Measurements from ENCODE around the gene SMIM20. TPM values are rescaled to one million over a fixed set of nuclear protein-coding genes. Genes with fewer than 3 reads are reported as not detected.
"Not testable (repeated sequence)": the region's sequence is repeated elsewhere in the genome, so short reads cannot be mapped to it uniquely, and the experiment has no call there.

Gene SMIM20
- polyA plus RNA-seq, 1 donor = 48.7 TPM

DNA sequence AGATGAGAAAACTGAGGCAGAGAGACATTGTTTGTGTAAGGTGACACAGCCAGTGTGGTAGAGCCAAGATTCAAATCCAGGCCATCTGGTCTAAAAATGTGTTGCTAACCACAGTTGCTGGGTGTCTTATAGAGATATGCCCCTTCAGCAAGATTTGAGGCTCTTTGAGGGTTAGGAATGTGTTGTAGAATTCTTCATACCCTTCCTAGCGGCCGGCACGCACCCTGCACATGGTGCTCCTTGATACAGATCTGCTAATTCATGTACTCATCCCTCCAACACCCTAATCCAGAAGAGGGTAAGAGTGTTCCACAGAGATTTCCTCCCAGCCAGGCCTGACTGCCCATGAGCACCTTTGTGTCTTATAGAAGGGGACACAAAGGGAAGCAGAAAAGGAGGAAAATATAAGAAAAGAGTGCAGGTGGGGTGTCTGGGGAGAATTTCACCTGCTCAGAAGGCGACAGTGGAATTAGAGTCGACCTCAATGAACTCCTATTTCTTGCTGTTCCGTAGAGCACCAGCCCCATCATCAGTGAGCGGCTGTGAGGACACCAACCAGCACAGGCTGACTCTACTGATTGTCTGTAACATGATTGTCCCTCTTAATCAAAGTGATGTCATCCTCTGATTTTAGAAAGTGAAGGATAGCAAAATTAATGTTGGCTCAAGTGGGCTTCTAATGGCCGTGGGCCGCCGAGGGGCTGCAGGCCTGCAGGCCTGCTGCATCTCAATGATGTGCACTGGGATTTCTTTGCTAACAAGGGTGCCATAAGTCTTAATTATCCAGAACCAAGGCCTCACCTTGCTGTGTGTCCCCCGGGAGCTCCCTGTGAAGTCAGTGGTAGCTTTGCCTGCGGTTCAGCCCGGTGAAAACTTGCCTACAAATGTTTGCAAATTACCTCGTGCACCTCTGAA, 24.2 kb upstream of the SMIM20 start:
- no peak for DNase-seq

DNA sequence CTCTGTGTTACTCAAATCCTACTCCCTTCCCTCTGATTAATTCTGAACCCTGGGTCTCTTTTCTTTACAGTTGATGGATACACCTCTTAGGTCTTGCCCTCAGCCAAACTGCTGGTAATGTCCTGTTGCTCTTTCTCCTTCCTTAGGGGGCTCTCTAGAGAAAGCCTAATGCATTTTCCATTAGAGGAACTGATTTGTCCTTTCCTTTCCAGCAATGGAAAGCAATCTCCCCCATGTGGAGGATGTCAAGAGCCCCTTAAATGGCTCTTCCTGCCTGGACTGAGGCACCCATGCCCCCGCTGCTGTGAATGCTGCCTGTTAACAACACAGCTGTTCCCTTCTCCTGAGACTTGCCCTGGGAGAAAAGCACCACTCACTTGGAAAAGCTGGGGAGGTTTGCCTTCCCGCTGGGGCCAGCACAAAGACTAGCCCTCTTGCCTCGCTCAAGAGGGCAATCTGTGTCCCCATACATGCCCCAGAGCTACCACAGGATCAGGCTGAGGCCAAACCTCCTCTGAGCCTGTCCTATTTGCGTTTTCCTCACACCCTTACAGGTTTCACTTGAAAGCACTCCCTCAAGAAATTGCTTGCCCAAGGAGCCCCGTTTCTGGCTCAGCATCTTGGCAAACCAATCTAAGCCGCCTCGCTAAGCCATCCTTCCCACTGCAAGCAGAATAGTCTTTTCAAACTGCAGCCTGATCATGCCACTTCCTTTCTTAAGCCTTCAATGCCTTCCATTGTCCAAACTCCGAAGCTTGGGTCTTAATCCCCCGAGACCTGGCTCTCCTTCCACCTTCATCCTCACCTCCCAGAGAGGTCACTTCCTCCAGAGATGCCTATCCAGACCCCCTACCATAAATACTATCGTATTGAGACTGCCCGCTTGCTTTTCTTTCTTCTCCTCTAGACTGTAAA, 23.2 kb upstream of the SMIM20 start:
- no peak for DNase-seq

DNA sequence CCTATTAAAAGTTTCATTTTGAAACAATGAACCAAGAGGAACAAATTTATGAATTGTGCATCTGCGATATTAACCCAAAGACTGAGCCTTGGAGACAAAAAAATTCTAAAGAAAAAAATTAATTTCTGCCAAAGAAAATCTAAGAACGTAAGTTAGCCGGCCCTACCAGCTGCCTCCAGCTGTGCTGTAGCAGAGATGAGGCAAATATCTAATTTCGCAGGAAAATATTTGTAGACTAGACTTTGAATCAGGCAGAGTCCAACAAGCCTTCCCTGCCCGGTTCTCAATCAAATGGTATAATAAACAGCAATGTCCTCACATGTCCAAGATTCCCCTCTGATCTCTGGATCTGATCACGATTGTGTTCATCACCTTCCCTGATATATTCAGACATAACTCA, 21.2 kb upstream of the SMIM20 start:
- no peak for DNase-seq

DNA sequence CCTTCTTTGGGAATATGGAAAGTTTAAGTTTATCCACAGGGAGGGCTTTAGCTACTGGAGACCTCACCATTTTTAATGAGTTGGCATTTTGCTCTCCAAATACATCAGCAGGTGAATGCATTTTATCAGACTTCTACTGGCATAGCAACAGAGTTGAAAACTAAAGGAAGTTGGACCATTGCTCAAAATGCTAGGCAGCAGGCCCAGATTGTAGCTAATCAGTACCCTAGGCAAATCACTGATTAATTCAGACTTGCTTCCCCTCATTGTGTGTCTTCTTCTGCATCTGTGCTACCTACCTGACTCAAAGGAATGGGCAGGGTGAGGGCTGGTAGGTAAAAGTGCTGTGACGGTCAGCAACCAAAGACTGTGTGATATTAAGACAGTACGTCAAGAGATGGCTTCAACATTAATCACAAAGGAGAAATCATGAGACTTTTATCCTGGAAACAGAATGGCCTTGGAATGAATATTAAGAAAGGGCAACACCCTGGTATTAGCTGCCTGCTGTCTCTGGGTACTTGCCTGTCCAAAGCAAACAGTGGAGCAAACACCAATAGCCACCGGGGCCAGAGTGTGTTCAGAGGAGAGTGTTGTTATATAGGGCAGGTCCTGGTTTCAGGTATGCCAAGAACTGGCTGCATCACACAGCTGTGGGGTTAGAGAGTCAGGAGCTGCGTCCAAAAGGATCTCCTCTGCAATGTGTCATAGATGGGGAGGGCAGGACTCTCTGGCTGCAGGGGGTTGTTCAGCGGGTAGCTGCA, 17.1 kb upstream of the SMIM20 start:
- DNase-seq = no peak

DNA sequence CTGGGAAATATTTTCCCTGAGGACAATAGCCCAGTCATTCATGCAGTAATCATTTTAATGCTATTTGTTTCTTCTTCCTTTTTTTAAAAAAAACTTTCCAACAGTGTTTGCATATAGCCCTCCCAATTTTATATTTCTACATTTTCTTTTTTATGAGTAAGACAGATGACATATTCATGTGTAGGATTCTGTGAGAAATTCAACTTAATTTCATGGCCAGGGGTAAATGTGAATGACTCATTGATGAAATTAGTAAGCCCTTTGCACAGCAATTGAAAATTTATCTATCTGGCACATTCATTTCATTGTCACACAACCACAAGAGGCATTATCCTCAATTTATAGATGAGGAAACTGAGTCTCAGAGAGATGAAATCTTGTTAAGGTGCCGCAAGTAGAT, 13.7 kb upstream of the SMIM20 start:
- DNase-seq = no peak

DNA sequence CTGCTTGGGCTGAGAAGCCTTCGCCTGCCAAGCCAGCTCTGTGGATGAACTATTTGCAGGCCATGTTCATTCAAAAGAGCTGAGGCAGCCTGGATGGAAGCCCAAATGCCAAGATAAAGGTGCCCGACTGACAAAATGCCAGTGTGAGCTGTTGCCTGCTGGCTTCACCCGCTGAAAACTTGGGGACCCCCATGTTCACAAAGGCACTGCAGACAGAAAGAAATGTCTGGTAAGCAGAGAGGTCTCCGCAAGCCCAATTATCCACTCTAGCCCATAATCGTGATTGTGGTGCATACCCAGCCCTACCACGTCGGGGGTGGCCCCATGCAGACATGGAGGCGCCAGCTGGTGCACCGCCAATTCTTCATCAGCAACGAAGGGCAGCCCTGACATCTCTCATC, 13.0 kb upstream of the SMIM20 start:
- DNase-seq = no peak

DNA sequence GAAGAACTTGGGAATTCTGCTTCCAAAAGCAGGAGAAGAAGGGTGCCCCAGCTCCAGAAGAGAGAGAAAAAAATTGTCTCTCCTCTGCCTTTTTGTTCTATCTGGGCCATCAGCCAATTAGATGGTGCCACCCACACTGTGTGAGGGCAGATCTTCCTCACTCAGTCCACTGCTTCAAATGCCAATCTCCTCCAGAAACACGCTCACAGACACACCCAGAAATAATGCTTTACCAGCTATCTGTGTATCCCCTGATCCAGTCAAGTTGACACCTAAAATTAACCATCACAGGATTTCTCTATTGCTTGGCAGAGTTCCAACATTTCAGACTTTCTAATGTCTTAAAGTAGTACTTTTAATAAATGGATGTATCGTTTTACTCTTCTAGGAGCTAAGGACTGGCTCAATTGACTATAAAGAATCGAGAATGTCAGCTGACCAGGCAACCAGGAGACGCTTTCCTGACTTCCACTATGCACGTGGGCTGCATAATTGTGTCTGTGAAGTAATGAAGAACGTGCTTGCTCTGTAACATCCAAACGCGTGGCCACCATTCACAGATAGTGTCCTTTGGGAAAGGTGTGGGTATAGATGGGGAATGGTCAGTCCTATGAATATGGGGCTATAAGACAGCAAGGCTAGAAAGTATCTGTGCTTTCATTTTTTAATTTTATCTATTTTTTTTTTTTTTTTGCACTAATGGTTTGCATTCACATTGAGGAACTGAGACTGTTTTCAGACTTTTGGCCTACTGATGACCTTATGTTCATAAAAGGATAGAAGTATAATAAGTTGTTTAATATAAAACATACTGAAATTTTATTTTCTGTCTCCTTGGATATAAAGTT, 9.9 kb upstream of the SMIM20 start:
- no peak for DNase-seq

DNA sequence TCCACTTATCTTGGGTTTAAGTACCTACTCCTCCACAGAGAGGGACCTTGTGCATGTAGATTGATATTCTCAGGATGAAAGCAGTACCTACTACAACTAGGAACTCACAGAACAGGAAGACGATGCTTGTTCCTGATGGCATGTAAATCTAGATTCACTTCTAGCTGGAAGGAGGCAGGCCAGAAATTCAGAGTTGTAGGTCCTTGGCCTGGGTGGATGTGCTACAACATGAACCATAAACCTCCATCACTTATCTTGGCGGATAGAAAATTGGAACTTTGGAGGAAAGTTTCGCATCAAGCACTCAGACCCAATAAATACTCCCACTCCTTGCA, 9.3 kb upstream of the SMIM20 start:
- no peak for DNase-seq

DNA sequence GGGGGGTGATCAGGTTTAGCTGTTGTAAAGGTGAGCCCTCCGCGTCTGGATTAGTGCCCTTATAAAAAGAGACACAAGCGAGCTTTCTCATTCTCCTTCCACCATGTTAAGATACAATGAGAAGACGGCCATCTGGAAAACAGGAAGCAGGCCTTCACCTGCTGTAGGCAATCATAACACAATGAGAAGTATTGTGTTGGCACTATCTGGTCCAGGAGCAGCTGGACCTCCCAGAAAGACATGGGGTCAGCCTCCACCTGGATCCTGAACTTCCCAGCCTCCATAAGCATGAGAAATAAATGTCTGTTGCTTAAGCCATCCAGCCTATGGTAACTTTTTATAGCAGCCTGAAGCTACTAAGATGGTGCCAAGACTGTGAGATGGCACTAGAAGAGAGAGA, 8.6 kb upstream of the SMIM20 start:
- no peak for DNase-seq

DNA sequence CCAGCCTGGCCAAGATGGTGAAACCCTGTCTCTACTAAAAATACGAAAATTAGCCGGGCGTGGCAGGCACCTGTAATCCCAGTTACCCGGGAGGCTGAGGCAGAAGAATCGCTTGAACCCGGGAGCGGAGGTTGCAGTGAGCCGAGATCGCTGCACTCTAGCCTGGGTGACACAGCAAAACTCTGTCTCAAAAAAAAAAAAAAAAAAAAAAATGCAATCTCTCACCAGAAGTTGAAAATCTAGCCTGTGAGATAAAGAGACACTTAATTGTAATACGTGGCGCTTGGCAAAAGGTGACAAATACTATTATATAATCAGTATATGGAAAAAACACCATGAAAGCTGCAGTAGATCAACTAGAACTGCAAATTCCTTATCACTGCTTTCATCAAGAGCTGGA, 7.9 kb upstream of the SMIM20 start:
- not testable (repeated sequence) for DNase-seq

DNA sequence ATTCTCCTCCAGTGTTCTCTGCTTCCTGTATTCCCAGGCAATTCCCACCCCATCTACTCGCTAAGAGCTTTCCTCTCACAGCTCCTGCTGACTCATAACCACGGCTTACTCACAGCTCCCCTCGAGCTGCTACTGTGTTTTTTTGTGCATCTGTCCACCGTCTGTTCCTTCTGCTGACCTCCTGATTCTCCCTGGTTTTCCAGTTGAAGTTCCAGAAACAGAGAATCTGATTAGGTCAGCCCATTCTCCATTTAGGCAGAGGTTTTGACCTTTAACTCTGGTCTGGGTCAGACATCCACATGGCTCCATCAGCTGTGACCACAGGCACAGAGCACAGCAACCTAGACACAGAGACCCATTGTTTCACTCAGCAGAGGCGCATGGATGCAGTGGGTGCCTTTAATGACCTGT, 5.5 kb upstream of the SMIM20 start:
- no peak for DNase-seq

DNA sequence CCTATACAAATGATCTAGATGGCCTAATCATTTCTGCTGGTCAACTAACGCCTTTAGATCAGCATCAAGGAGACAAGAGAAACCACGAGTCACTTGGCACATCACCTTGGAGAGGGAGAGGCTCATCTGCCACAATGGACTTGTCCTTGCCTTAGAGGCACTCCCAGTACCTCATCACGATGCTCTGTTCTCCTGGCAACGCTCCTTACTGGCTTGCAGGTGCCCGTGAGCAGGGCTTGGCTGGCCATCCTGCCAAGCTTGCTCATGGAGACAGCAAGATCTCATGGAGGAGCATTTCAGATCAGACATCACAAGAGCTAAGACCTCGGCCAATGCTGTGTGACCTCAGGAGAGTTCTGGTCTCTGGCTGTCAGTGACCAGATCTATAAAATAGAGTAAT, 2.7 kb upstream of the SMIM20 start:
- DNase-seq = no peak

DNA sequence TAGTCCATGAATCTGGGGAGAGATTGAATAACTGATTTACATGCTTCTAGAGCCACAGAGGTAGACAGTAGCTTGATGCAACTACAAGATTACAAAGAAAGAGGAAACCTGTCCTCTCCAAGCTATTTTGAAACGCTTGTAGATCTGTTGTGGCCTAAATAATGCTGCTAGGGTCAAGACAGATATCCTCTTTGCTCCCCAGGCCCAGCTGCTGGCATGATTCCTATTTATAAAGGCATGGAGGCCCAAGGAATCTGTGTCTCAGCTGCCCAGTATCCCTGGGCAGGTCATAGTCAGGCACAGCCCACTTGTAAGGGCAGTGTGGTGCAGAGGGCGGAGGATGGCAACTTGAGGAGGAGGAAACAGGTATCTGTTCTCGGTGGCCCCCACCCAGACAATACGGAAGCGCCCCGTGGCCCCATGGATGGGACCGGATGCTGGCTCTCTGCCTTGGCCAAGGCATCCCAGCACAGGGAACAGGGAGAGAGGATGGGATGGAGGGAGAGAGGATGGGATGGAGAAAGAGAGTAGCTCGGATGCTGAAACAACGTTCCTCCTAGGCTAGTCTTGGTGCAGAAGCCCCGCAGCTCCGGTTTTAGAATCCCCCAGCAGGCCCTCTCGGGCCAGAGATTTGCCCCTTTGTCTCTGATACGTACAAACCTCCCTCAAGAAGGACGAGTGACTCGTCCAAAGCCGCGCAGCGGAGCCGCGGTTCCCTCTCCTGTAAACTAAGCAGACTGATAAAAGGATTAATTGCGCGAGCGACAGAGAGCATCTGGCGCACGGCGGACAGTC, 767 bp upstream of the SMIM20 start:
- no peak for DNase-seq

DNA sequence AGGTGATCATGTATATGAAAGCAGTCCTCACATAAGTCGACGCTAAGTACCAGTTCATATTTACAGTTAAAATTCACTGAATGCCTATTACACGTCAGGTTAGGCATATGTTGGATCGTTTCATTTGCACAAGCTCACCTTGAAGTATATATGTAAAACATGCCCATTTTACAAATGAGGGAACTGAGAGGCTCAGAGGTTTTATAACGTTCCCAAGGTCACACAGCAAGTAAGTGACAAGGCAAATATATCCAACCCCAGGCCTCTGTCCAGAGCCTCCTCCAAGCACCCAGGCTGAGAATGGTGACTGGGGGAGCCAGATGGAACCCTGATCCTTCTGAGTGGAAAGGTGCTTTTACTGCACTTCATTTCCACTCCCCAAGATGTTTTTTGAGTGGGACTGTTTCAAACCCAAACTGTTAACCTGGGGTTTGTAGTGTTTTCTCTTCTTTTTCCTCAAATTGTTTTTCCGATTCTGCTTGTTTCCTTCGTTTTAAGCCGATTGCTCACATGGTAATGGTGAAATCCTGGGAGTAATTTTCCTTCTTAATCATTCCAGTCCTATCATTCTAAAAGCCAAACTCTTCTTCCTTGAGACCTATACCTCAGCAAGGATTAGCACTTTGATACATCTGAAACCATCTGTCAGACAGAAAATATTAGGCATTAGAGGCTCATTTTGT, 791 bp downstream of the SMIM20 start:
- DNase-seq = no peak

DNA sequence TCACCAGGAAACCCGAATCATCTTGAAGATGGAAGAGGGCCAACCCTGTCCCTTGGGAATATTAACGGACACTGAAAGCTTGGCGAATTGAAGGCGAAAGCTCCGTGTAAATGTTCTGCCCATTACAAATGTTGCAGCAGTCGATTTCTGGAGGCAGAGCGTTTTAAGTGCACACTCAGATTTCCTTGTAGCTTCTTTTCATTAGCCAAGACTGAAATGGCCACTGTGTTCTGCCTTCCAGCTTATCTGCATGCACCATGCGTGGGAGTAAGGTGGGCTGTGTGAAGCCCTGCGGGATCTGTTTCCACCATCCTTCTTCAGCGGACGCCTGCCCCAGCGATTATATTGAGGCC, 1.3 kb downstream of the SMIM20 start:
- DNase-seq = no peak

DNA sequence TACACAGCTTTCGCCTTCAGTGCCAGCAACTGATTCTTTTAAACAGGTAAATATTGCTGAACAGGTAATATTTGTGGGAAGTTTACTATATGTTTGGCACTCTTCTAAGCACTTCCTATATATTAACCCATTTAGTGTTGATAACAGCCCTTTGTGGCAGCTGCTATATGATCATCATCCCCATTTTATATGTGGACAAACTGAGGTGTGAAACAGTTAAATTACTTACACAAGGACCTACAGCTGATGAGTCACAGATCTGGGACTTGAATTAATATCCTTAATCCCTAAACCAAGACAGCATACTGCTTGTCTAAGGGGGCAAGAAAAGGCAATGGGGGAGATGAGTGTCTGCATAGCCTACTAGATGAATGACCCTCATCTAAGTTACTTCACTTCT, 2.9 kb downstream of the SMIM20 start:
- no peak for DNase-seq

DNA sequence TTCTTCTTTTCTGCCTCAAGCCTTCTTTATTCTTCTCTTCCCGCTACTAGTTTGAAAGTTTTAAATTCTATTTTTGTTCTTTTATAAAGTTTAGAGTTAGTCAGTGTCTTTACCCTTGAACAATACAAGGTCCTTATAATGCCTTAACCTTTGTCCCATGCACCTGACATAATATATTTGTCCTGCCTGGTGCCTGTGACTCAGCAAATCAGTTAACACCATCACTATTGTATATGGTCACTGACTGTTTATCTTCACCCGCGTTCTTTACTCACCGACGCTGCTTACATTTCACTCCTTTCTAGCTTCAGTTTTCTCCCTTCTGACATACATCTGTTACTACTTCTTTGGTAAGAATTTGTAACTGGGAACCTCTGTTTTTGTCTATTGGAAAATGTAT, 5.7 kb downstream of the SMIM20 start:
- no peak for DNase-seq

DNA sequence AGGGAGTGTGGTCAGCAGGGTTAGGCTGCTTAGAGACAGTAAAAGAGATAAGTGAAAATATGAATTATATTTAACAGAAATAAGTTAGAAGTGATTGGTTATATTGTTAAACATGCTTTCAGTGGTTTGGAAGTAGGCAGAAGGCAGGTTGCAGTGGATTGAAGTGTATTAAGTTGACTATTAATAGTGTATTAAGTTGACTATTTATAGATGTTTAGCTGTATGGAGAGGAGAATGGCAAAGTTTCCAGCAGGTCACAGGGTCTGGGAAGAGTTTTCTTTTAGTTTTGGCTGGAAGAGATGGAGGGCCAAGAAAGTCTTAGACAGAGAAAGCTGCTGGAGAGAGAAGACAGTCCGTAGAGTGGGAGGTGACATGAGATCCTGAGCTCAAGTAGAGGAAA, 7.9 kb downstream of the SMIM20 start:
- no peak for DNase-seq

DNA sequence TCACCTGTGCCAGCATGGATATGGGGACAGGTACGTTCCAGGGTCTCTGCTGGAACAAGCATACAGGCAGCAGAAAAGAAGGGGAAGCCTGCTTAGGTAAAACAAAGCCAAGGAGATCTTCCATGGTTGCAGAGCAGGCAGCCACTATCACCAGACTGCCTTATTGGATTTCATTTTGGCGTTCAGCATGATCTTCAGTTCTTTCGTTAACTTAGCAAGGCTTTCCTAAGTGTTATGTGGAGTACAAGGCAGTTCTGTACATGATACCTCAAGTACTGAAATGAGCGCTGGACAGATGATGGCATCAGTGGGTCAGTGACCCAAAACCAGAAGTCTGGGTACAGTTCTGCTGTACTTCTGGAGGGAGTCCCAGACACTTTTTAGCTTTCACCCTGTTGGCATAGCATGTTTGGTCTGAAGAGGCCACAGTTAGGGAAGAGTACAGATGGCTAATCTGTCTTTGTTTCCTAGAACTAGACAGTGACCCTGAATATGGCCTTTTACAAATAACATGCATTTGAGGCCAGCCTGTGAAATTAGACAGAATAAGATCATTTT, 8.9 kb downstream of the SMIM20 start:
- no peak for DNase-seq

DNA sequence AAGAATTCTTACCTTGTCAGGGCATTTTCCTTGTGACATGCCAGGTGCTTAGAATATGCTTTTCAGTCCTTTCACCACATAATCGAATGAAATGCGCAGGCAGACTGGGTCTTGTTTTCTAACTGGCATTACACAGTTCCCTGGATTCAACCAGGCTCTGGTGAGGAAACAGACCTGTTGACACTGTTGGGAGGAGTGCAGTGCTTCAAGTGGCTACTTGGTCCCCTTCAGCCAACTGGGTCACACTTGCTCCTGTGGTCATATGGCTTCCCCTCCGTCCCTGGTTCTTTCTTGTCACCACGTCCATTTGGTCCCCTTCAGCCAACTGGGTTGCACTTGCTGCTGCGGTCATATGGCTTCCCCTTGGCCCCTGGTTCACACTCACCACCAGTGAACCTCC, 9.7 kb downstream of the SMIM20 start:
- DNase-seq = no peak
